ENCODE results near the gene AMOTL1. TPM values are rescaled to one million over a fixed set of nuclear protein-coding genes. Genes with fewer than 3 reads are reported as not detected.

The AMOTL1 gene
- total RNA-seq, 1 donor from 2014 or later: 57.2 TPM

DNA sequence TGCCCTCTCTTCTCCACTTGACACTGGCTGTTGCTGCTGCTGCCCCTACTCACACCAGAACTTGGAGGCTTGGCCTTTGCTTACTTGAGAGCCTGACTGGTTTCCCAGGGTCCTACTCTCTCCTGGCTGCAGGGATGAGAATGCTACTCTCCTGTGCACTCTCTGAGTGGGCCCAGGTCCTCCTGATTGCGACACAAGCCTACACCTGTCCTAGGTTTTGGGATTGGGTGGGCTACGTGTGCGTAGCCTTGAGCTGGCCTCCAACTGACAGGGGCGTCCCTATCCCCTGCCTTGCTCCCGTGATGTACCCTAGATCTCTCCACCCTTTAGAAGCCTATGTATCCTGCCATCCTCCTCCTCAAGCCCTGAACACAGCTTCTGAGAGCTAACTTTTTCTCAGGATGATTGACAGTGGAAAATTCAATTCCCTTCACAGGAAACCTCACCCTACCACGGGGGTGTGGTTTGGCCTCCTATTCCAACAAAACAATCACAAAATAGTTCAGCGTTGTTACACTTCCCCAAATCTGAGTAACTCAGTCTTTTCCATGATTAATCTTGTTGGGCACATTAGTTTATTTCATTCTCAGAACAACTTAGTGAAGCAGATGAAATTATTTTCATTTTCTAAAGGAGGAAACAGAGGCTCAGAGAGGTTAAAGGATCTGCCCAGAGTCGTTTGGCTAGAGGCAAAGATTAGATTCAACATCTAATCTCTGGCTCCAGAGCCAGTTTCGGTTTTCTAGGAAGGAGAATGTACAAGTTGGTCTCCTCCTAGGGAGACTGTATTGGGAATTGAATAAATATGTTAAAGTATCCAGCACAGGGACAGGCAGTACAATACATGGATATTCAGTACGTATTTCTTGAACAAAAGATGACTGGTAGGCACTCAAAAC is 17.6 kb upstream of the AMOTL1 start:
- no peak overlapping the region for H3K4me3 ChIP-seq
- ATAC-seq (peak in 1 of 2 donors; percentile 29), DNase-seq (no peak)
- no peaks in the 10 kb centered on the region for H3K27me3 ChIP-seq (ENCODE audit: low read depth)
- H3K27ac ChIP-seq: peak overlapping the region; percentile 56
- peaks cover 5% of the 10 kb centered on the region for H3K4me1 ChIP-seq
- intact Hi-C loops (cut with DNase I): no loop called here
- no peaks in the 10 kb centered on the region for H3K36me3 ChIP-seq
- no peaks in the 10 kb centered on the region for H3K9me3 ChIP-seq
- TF ChIP-seq, protein P1, sequence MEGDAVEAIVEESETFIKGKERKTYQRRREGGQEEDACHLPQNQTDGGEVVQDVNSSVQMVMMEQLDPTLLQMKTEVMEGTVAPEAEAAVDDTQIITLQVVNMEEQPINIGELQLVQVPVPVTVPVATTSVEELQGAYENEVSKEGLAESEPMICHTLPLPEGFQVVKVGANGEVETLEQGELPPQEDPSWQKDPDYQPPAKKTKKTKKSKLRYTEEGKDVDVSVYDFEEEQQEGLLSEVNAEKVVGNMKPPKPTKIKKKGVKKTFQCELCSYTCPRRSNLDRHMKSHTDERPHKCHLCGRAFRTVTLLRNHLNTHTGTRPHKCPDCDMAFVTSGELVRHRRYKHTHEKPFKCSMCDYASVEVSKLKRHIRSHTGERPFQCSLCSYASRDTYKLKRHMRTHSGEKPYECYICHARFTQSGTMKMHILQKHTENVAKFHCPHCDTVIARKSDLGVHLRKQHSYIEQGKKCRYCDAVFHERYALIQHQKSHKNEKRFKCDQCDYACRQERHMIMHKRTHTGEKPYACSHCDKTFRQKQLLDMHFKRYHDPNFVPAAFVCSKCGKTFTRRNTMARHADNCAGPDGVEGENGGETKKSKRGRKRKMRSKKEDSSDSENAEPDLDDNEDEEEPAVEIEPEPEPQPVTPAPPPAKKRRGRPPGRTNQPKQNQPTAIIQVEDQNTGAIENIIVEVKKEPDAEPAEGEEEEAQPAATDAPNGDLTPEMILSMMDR (IDR thresholded peaks at IDR 0.05): no peak

DNA sequence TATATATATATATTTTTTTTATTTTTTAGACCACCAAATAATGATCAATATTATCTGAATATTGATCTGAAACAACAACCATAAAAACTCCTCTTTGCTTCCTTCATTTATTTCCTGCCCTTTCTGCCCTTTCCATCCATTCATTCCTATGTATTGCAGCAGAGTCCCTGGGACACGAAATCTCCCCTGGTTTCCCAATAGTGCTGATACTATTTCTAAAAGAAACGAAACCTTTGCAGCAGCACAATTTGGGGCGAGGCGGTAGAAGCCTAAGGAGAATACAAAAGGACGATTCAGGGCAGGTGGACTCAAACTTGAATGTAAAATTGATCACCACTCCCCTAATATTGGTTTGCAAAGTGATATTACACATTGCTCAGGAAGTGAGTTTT is 16.9 kb upstream of the AMOTL1 start:
- H3K4me3 ChIP-seq: no peak overlapping the region
- H3K9me3 ChIP-seq: no peaks in the 10 kb centered on the region
- H3K36me3 ChIP-seq: no peaks in the 10 kb centered on the region
- H3K4me1 ChIP-seq: peaks cover 5% of the 10 kb centered on the region
- H3K27me3 ChIP-seq (ENCODE audit: low read depth): no peaks in the 10 kb centered on the region
- ATAC-seq: no peak
- DNase-seq: no peak
- intact Hi-C loops (cut with DNase I): no loop called here
- peak overlapping the region; percentile 56 for H3K27ac ChIP-seq
- TF ChIP-seq, protein P1 (IDR thresholded peaks at IDR 0.05): no peak

DNA sequence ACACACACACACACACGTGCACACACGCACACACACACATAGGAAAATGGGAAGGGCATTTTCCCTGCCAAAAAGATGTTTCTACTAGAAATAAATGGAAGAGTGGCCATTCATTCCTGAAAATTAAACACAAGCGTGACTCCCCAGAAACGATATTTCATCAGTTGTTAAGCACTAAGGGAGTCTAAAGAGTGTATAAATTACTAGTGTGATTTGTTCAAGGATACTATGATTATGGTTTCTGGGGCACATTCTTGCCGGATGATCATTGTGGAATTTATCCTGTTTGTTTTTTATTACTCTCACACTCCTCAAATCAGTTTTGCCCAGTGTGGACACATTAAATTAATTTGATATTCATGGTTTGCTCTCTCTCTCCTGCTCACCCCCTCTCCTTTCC is 16.4 kb upstream of the AMOTL1 start:
- H3K4me1 ChIP-seq: peaks cover 5% of the 10 kb centered on the region
- H3K4me3 ChIP-seq: no peak overlapping the region
- H3K27ac ChIP-seq: peak overlapping the region; percentile 46
- intact Hi-C loops (cut with DNase I): no loop called here
- H3K27me3 ChIP-seq (ENCODE audit: low read depth): no peaks in the 10 kb centered on the region
- DNase-seq: no peak
- H3K9me3 ChIP-seq: no peaks in the 10 kb centered on the region
- no peak for ATAC-seq
- TF ChIP-seq, protein P1 (IDR thresholded peaks at IDR 0.05): no peak
- H3K36me3 ChIP-seq: no peaks in the 10 kb centered on the region

DNA sequence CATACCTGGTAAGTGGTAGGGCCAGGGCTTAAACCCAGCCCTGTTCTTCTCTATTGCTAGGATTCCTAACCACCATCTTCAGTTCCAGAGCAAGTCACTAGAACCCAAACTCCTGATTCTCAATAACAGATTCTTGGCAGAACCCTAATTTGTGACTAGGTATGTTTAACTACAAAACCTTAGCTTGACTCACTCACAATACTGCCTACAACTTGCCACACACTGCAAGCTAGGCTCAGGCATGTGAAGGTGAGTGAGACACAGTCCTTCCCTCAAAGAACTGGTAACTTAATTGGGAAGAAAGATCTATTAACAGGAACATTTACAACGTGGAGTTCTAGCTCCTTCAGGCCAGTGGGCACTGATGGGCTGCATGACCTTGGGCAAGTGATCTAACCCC is 14.5 kb upstream of the AMOTL1 start:
- Histone ChIP-seq H3K4me1 (peaks cover 5% of the 10 kb centered on the region), H3K4me3 (no peak overlapping the region), H3K27me3 (ENCODE audit: low read depth) (no peaks in the 10 kb centered on the region), H3K9me3 (no peaks in the 10 kb centered on the region), H3K36me3 (no peaks in the 10 kb centered on the region), H3K27ac (no peak overlapping the region)
- ATAC-seq (no peak), DNase-seq (no peak)
- intact Hi-C loops (cut with DNase I): no loop called here
- TF ChIP-seq, protein P1 (IDR thresholded peaks at IDR 0.05): no peak

DNA sequence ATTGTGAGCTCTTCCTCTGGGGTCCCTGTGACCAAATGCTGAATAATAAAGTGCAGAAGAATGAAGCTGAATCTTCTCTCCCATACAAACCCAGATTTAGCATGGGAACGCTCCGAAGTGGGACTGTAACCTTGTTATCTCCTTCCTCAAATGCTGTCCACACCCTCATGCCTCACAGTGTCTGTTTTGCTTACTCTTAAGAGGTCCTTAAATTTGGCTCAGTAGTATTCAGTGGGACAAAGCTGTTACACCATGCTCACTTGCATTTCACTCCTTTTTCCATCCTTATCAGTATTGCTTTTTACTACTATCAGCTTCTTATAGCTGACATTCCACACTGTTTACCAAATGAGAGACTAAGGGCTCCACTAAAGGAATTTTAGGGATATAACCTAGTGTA is 13.8 kb upstream of the AMOTL1 start:
- Histone ChIP-seq H3K4me1 (peaks cover 4% of the 10 kb centered on the region), H3K27ac (no peak overlapping the region), H3K9me3 (no peaks in the 10 kb centered on the region), H3K36me3 (no peaks in the 10 kb centered on the region), H3K27me3 (ENCODE audit: low read depth) (no peaks in the 10 kb centered on the region), H3K4me3 (no peak overlapping the region)
- intact Hi-C loops (cut with DNase I): no loop called here
- TF ChIP-seq, protein P1 (IDR thresholded peaks at IDR 0.05): no peak
- no peak for ATAC-seq
- no peak for DNase-seq

Measured in lower lobe of right lung (tissue), 2 donors.